Keratinocyte (primary cell): ENCODE data around the gene CAT. TPM values are rescaled to one million over a fixed set of nuclear protein-coding genes. Genes with fewer than 3 reads are reported as not detected.
A peak's percentile ranks its signal among the peaks of the same experiment; 100 is the strongest.

Experiments
- DNase-seq: peaks from one replicate; pipeline ENCODE4 v3.0.0-alpha.2; 2011; ENCODE audit warnings: low read depth, missing footprints, low spot score
- FAIRE-seq: peaks from 2 replicates; lab custom pipeline; 2011; peaks lifted over from hg19 to GRCh38; lab: Jason Lieb, UNC
- H2AFZ ChIP-seq: 2 replicates; pipeline ENCODE4 v1.6.0; 2012; ENCODE audit warnings: low read length, control low read depth, inconsistent platforms; ENCODE audit not compliant: control insufficient read depth
- H3K27ac ChIP-seq: 2 replicates; pipeline ENCODE4 v1.5.1; 2011; ENCODE audit warnings: low read length; ENCODE audit not compliant: control insufficient read depth, insufficient read depth
- H3K27me3 ChIP-seq: 3 replicates; pipeline ENCODE4 v1.6.0; 2011; ENCODE audit warnings: low read length; ENCODE audit not compliant: control insufficient read depth, insufficient read depth; ENCODE audit errors: extremely low read depth
- H3K36me3 ChIP-seq, 2 experiments: 2 replicates in 1 of 2; 3 replicates in 1 of 2; pipeline ENCODE4 v1.5.1; 2011; ENCODE audit warnings: low read length in 2 of 2, mild to moderate bottlenecking in 1 of 2; ENCODE audit not compliant: control insufficient read depth in 2 of 2, insufficient read depth in 2 of 2; ENCODE audit errors: extremely low read depth in 1 of 2
- H3K4me1 ChIP-seq: 3 replicates; pipeline ENCODE4 v1.5.1; 2011; ENCODE audit warnings: low read length; ENCODE audit not compliant: control insufficient read depth, insufficient read depth; ENCODE audit errors: extremely low read depth
- H3K4me2 ChIP-seq: 3 replicates; pipeline ENCODE4 v1.6.0; 2011; ENCODE audit warnings: low read depth, low read length; ENCODE audit not compliant: control insufficient read depth, insufficient read depth; ENCODE audit errors: extremely low read depth
- H3K4me3 ChIP-seq, 3 experiments: fragments of 200-600 bp in 1 of 3; sonication (generic) in 1 of 3; 2 replicates in 2 of 3; 3 replicates in 1 of 3; pipeline ENCODE4 v1.5.1; 2011 to 2016; ENCODE audit warnings: low read length in 3 of 3, mild to moderate bottlenecking in 3 of 3, control low read depth in 2 of 3, inconsistent platforms in 1 of 3, low read depth in 1 of 3, mixed read lengths in 1 of 3, mixed run types in 1 of 3, moderate library complexity in 1 of 3; ENCODE audit not compliant: control insufficient read depth in 2 of 3, insufficient read depth in 2 of 3; ENCODE audit errors: extremely low read depth in 1 of 3
- H3K79me2 ChIP-seq: 2 replicates; pipeline ENCODE4 v1.6.0; 2012; ENCODE audit warnings: low read length; ENCODE audit not compliant: control insufficient read depth, insufficient read depth
- H3K9ac ChIP-seq: 3 replicates; pipeline ENCODE4 v1.6.0; 2011; ENCODE audit warnings: low read length; ENCODE audit not compliant: control insufficient read depth, insufficient read depth; ENCODE audit errors: extremely low read depth
- H3K9me1 ChIP-seq: 3 replicates; pipeline ENCODE4 v1.6.0; 2011; ENCODE audit warnings: low read length; ENCODE audit not compliant: control insufficient read depth, insufficient read depth; ENCODE audit errors: extremely low read depth
- H3K9me3 ChIP-seq: 2 replicates; pipeline ENCODE4 v1.5.1; 2012; ENCODE audit warnings: low read depth, low read length; ENCODE audit not compliant: control insufficient read depth
- H4K20me1 ChIP-seq: 3 replicates; pipeline ENCODE4 v1.6.0; 2011; ENCODE audit warnings: low read length; ENCODE audit not compliant: control insufficient read depth, insufficient read depth; ENCODE audit errors: extremely low read depth
- EZH2 ChIP-seq: IDR thresholded peaks from one replicate; pipeline ENCODE4 v1.6.1; 2012; ENCODE audit warnings: inconsistent platforms, mild to moderate bottlenecking, low read length, moderate library complexity
- dilution Hi-C: fragments of 300-500 bp; cut with MboI; formaldehyde crosslinking; loops from one replicate; pipeline ENCODE4 v1.7.0; 2020; ENCODE audit warnings: low sequenced_read_pairs; ENCODE audit not compliant: extremely low pct_ligation_motif_present
- polyA minus RNA-seq, 3 experiments: library from RNA; depleted of rRNA, polyadenylated mRNA; stranded (reverse); fragments of >200 nt; gene quantifications; 1 replicate in 1 of 3; 2 replicates in 1 of 3; 3 replicates in 1 of 3; pipeline ENCODE4 v1.2.3, GENCODE V29; 2011
- polyA plus RNA-seq, 5 experiments: library from polyadenylated mRNA; depleted of rRNA in 3 of 5; stranded (reverse) in 3 of 5; stranded (forward) in 1 of 5; unstranded in 1 of 5; fragments of >200 nt; gene quantifications; 1 replicate in 1 of 5; 2 replicates in 3 of 5; 3 replicates in 1 of 5; pipeline versions ENCODE4 v1.2.1 to v1.2.3, GENCODE V29; 2011 to 2012; ENCODE audit warnings: missing spikeins in 2 of 5, low read depth in 1 of 5, low replicate concordance in 1 of 5
- TF ChIP-seq, protein P1 (sequence below), 3 experiments: IDR thresholded peaks in 1 of 3; conservative IDR thresholded peaks in 1 of 3; optimal IDR thresholded peaks in 1 of 3; 2 replicates in 2 of 3; 3 replicates in 1 of 3; pipeline versions ENCODE3 to v1.5.1; 2011; ENCODE audit warnings: low read length in 3 of 3, mild to moderate bottlenecking in 3 of 3, moderate library complexity in 2 of 3, control low read depth in 1 of 3, inconsistent platforms in 1 of 3; ENCODE audit not compliant: insufficient read depth in 2 of 3; ENCODE audit errors: extremely low read depth in 1 of 3

The CAT gene
- 83.9 to 104 TPM (median 94.8 TPM) in 3 replicates for polyA plus RNA-seq
- 18.2 TPM for polyA plus RNA-seq (2011; ENCODE audit: low read depth)
- 61.3 and 85.6 TPM in 2 replicates for polyA plus RNA-seq (2011; cell fraction: cytosol; rRNA removed)
- polyA plus RNA-seq (2011; cell fraction: nucleus; rRNA removed): 89.6 and 93.0 TPM in 2 replicates
- polyA plus RNA-seq (2012; ENCODE audit: low replicate concordance): 29.4 and 45.9 TPM in 2 replicates
- polyA minus RNA-seq: 45.3 to 100 TPM (median 75.5 TPM) in 3 replicates
- 56.2 TPM for polyA minus RNA-seq (2011; cell fraction: cytosol; rRNA and poly(A)+ RNA removed)
- polyA minus RNA-seq (2011; cell fraction: nucleus; rRNA and poly(A)+ RNA removed): 38.5 and 56.8 TPM in 2 replicates

DNA sequence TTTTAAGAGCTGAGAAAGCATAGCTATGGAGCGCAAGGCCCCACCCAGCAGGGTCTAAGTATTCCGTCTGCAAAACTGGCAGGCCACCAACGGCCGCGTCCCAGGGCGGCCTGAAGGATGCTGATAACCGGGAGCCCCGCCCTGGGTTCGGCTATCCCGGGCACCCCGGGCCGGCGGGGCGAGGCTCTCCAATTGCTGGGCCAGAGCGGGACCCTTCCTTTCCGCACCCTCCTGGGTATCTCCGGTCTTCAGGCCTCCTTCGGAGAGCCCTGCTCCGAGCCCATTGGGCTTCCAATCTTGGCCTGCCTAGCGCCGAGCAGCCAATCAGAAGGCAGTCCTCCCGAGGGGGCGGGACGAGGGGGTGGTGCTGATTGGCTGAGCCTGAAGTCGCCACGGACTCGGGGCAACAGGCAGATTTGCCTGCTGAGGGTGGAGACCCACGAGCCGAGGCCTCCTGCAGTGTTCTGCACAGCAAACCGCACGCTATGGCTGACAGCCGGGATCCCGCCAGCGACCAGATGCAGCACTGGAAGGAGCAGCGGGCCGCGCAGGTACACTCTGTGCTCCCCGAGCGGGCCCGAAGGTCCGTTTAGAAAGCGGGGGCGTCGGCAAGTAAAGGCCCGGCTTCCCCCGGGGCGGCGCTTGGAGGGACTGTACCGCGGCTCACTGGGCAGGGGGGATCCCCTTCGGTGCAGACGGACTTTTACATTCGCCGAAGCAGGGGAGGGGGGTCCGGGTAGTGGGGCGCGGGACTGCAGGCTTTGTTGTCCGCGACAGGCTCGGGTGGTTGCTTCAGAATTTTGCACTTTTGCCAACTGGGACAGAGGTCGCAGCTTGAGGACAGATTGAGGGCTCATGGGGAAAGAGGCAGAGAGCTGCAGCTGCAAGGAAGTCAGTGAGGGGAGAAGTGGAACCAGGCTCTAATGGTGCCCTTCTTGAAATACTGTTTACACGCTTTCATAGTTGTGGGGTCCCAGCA is at the start of gene CAT:
Gene CAT, plus strand, starts transcription at position 406 of the 979 bp plus-strand sequence. Its CDS starts 80 bp downstream, at position 486.
- dilution Hi-C loops: no loop called here
- H2AFZ ChIP-seq: peak within 1 kb of the TSS; percentile 97

DNA sequence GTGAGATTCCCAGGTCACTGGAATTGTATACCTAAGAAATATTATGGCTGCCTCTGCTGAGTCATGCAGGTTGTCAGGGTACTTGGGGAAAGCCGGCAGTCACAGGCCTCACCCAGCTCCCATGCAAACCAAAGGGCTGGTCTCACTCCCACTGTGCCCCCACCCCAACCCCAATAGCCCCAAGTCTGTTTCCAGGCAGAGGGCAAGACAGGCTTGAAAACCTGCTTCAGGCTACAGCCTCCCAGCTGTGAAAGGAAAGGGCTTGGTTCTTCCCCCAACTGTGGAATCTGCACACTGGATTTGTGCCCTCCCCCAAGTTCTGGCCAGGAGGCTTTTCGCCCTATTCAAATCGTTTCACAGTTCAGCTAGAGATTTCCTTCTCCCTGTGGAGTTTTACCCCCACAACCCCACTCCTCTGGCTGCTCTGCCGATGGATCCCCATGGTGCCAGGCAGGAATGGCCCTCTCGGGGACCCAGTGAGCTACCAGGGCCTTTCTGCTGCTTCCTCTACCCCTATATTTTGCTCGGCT is 43.9 kb upstream of the CAT start:
- Histone ChIP-seq H3K27me3 (no peaks in the 10 kb centered on the region), H3K4me2 (peak overlapping the region; percentile 19), H3K36me3 (no peaks in the 10 kb centered on the region), H3K9ac (peak overlapping the region; percentile 43), H2AFZ (peak overlapping the region; percentile 48), H3K9me3 (no peaks in the 10 kb centered on the region), H3K4me3 (no peak overlapping the region), H3K27ac (peak overlapping the region; percentile 42), H3K79me2 (no peaks in the 10 kb centered on the region), H3K9me1 (no peaks in the 10 kb centered on the region), H3K4me1 (peaks cover 30% of the 10 kb centered on the region), H4K20me1 (no peaks in the 10 kb centered on the region)
- dilution Hi-C loops: no loop called here
- DNase-seq (no peak), FAIRE-seq (no peak)
- TF ChIP-seq EZH2: no peak
- TF ChIP-seq, protein P1, sequence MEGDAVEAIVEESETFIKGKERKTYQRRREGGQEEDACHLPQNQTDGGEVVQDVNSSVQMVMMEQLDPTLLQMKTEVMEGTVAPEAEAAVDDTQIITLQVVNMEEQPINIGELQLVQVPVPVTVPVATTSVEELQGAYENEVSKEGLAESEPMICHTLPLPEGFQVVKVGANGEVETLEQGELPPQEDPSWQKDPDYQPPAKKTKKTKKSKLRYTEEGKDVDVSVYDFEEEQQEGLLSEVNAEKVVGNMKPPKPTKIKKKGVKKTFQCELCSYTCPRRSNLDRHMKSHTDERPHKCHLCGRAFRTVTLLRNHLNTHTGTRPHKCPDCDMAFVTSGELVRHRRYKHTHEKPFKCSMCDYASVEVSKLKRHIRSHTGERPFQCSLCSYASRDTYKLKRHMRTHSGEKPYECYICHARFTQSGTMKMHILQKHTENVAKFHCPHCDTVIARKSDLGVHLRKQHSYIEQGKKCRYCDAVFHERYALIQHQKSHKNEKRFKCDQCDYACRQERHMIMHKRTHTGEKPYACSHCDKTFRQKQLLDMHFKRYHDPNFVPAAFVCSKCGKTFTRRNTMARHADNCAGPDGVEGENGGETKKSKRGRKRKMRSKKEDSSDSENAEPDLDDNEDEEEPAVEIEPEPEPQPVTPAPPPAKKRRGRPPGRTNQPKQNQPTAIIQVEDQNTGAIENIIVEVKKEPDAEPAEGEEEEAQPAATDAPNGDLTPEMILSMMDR (optimal IDR thresholded peaks at IDR 0.05 in 1 of 3, IDR thresholded peaks at IDR 0.05 in 1 of 3, conservative IDR thresholded peaks at IDR 0.05 in 1 of 3; ENCODE audit: extremely low read depth in 1 of 3, insufficient read depth in 2 of 3, low read length in 3 of 3): no peak

More for the DNA sequence above, at the start of gene CAT:
- FAIRE-seq (peak; percentile 69), DNase-seq (peak; percentile 76)
- Histone ChIP-seq H3K79me2 (peaks cover 16% of the 10 kb centered on the region), H3K36me3 (no peaks in the 10 kb centered on the region), H3K9me1 (no peaks in the 10 kb centered on the region), H3K4me2 (peak within 1 kb of the TSS; percentile 96), H3K9me3 (no peaks in the 10 kb centered on the region), H4K20me1 (no peaks in the 10 kb centered on the region), H3K27me3 (no peaks in the 10 kb centered on the region), H3K9ac (peak within 1 kb of the TSS; percentile 87), H3K27ac (peak within 1 kb of the TSS; percentile 74), H3K4me3 (peak within 1 kb of the TSS; percentile 86 to 92 (median 87)), H3K4me1 (peaks cover 8% of the 10 kb centered on the region)
- no peak for TF ChIP-seq EZH2
- TF ChIP-seq, protein P1 (optimal IDR thresholded peaks at IDR 0.05 in 1 of 3, IDR thresholded peaks at IDR 0.05 in 1 of 3, conservative IDR thresholded peaks at IDR 0.05 in 1 of 3; ENCODE audit: extremely low read depth in 1 of 3, insufficient read depth in 2 of 3, low read length in 3 of 3): no peak
